Measurements from ENCODE around the gene KRTAP11-1. TPM values are rescaled to one million over a fixed set of nuclear protein-coding genes. Genes with fewer than 3 reads are reported as not detected.

Gene KRTAP11-1
- total RNA-seq, 1 experiment from 2014 or later = not detected

GRCh38 chr21:30842990-30843389 is 38.4 kb downstream of the KRTAP11-1 start:
- H3K27ac Mint-ChIP-seq (ENCODE audit: unreplicated experiment) = no peak overlapping the region
- no peaks in the 10 kb centered on the region for H3K36me3 Mint-ChIP-seq (ENCODE audit: insufficient read depth, unreplicated experiment)
- ChIA-PET CTCF (no interaction called here), POLR2A (no interaction called here)
- H3K27me3 Mint-ChIP-seq (ENCODE audit: insufficient read depth, unreplicated experiment) = peaks cover 10% of the 10 kb centered on the region
- no peak overlapping the region for H3K4me3 Mint-ChIP-seq (ENCODE audit: unreplicated experiment)
- TF ChIP-seq CTCF (IDR thresholded peaks at IDR 0.05; ENCODE audit: insufficient read depth in 1 of 2, low read depth in 1 of 2, low read length in 1 of 2, severe bottlenecking in 1 of 2, unreplicated experiment in 1 of 2) = no peak
- H3K4me1 Mint-ChIP-seq (ENCODE audit: low read depth, unreplicated experiment) = no peaks in the 10 kb centered on the region
- no peak overlapping the region for H3K4me3 ChIP-seq (ENCODE audit: low read depth, low read length)
- no peaks in the 10 kb centered on the region for H3K36me3 ChIP-seq (ENCODE audit: control insufficient read depth, insufficient read depth, low read length)
- no TSS peak for BruUV-seq (replicated peaks)
- H3K9me3 ChIP-seq = no peaks in the 10 kb centered on the region
- no peak for DNase-seq
- H3K27me3 ChIP-seq (replicated peaks; ENCODE audit: control insufficient read depth, insufficient read depth, low read length) = no peaks in the 10 kb centered on the region
- H3K9me3 Mint-ChIP-seq (ENCODE audit: unreplicated experiment) = no peaks in the 10 kb centered on the region
- no peaks in the 10 kb centered on the region for H3K4me1 ChIP-seq
- intact Hi-C loops (cut with micrococcal nuclease; ENCODE audit: unreplicated experiment) = no loop called here

DNA sequence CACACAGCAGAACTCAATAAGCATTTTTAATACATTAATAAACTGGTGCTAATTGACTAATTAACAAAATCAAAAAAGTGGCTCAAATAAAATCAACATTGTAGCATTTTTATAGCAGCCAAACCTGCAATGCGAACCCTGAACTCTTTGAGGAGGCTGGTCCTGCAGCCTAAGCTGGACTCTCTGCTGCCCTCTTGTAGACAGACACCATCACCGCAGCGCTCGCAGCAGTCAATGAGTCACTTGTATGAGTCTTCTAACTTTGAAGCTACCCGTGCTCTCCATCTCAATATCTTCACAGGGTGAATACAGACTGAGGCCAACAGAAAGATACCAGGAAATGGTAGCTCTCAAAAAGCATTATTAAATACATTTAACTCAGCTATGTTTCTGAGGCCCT is 42.1 kb downstream of the KRTAP11-1 start:
- peaks cover 2% of the 10 kb centered on the region for H3K27me3 Mint-ChIP-seq (ENCODE audit: insufficient read depth, unreplicated experiment)
- ChIA-PET POLR2A (no interaction called here), CTCF (no interaction called here)
- Histone ChIP-seq H3K4me1 (no peaks in the 10 kb centered on the region), H3K27me3 (replicated peaks; ENCODE audit: control insufficient read depth, insufficient read depth, low read length) (no peaks in the 10 kb centered on the region), H3K36me3 (ENCODE audit: control insufficient read depth, insufficient read depth, low read length) (no peaks in the 10 kb centered on the region), H3K9me3 (no peaks in the 10 kb centered on the region), H3K4me3 (ENCODE audit: low read depth, low read length) (no peak overlapping the region)
- no peak overlapping the region for H3K27ac Mint-ChIP-seq (ENCODE audit: unreplicated experiment)
- peak; percentile 54 to 60 for DNase-seq
- intact Hi-C loops (cut with micrococcal nuclease; ENCODE audit: unreplicated experiment) = loop anchor here (1.0 to 5.0 kb wide), 2 partner anchors 47 to 247 kb away; no protein-coding TSS in a partner anchor
- no TSS peak for BruUV-seq (replicated peaks)
- no peaks in the 10 kb centered on the region for H3K9me3 Mint-ChIP-seq (ENCODE audit: unreplicated experiment)
- H3K4me3 Mint-ChIP-seq (ENCODE audit: unreplicated experiment) = no peak overlapping the region
- TF ChIP-seq CTCF (IDR thresholded peaks at IDR 0.05; ENCODE audit: insufficient read depth in 1 of 2, low read depth in 1 of 2, low read length in 1 of 2, severe bottlenecking in 1 of 2, unreplicated experiment in 1 of 2) = peak; percentile 66 to 68
- no peaks in the 10 kb centered on the region for H3K36me3 Mint-ChIP-seq (ENCODE audit: insufficient read depth, unreplicated experiment)
- H3K4me1 Mint-ChIP-seq (ENCODE audit: low read depth, unreplicated experiment) = no peaks in the 10 kb centered on the region

GRCh38 chr21:30838536-30838935 is 42.8 kb downstream of the KRTAP11-1 start:
- BruUV-seq (replicated peaks) = no TSS peak
- Mint-ChIP-seq H3K9me3 (ENCODE audit: unreplicated experiment) (no peaks in the 10 kb centered on the region), H3K27me3 (ENCODE audit: insufficient read depth, unreplicated experiment) (peaks cover 2% of the 10 kb centered on the region), H3K4me1 (ENCODE audit: low read depth, unreplicated experiment) (no peaks in the 10 kb centered on the region), H3K36me3 (ENCODE audit: insufficient read depth, unreplicated experiment) (no peaks in the 10 kb centered on the region), H3K4me3 (ENCODE audit: unreplicated experiment) (no peak overlapping the region), H3K27ac (ENCODE audit: unreplicated experiment) (no peak overlapping the region)
- Histone ChIP-seq H3K4me1 (no peaks in the 10 kb centered on the region), H3K27me3 (replicated peaks; ENCODE audit: control insufficient read depth, insufficient read depth, low read length) (no peaks in the 10 kb centered on the region), H3K9me3 (no peaks in the 10 kb centered on the region), H3K36me3 (ENCODE audit: control insufficient read depth, insufficient read depth, low read length) (no peaks in the 10 kb centered on the region), H3K4me3 (ENCODE audit: low read depth, low read length) (no peak overlapping the region)
- CTCF ChIA-PET = no interaction called here
- TF ChIP-seq CTCF (IDR thresholded peaks at IDR 0.05; ENCODE audit: insufficient read depth in 1 of 2, low read depth in 1 of 2, low read length in 1 of 2, severe bottlenecking in 1 of 2, unreplicated experiment in 1 of 2) = no peak
- intact Hi-C loops (cut with micrococcal nuclease; ENCODE audit: unreplicated experiment) = loop anchor here (5.0 kb wide), 1 partner anchor 46 kb away; no protein-coding TSS in a partner anchor
- POLR2A ChIA-PET = no interaction called here
- no peak for DNase-seq

Data from Caco-2 (cell line).